ENCODE measurements around the gene BIK.
"Not testable (repeated sequence)": the region's sequence is repeated elsewhere in the genome, so short reads cannot be mapped to it uniquely, and the experiment has no call there.

Gene BIK

GRCh38 chr22:43110444-43110926, at the start of gene BIK:
Gene BIK (plus strand): TSS chr22:43110750. CDS start chr22:43124023, 13,273 bp downstream.
- DNase-seq: peak; percentile 57

GRCh38 chr22:43066134-43066533, 44.4 kb upstream of the BIK start:
- no peak for DNase-seq

- DNase-seq: no peak
Observed at GRCh38 chr22:43066844-43067385, 43.6 kb upstream of the BIK start.

- peak; percentile 60 for DNase-seq
Observed at GRCh38 chr22:43077121-43077877, 33.3 kb upstream of the BIK start.

- no peak for DNase-seq
Observed at GRCh38 chr22:43078522-43078921, 32.0 kb upstream of the BIK start.

- DNase-seq: no peak
Observed at GRCh38 chr22:43079742-43080141, 30.8 kb upstream of the BIK start.

- peak; percentile 46 for DNase-seq
Observed at GRCh38 chr22:43080616-43081015, 29.9 kb upstream of the BIK start.

GRCh38 chr22:43081968-43082367, 28.6 kb upstream of the BIK start:
- DNase-seq: no peak

GRCh38 chr22:43085658-43086606, 24.6 kb upstream of the BIK start:
- DNase-seq: no peak

GRCh38 chr22:43088627-43088983, 21.9 kb upstream of the BIK start:
- DNase-seq: no peak

- DNase-seq: peak; percentile 92
Observed at GRCh38 chr22:43088984-43089717, 21.4 kb upstream of the BIK start, which contains the start of gene TTLL1. Gene TTLL1 (minus strand): TSS chr22:43089391. CDS start chr22:43075586, 13,805 bp downstream.

GRCh38 chr22:43090130-43090789, 20.3 kb upstream of the BIK start:
- peak; percentile 72 for DNase-seq

GRCh38 chr22:43092085-43092484, 18.5 kb upstream of the BIK start:
- DNase-seq: no peak

GRCh38 chr22:43094085-43094484, 16.5 kb upstream of the BIK start:
- no peak for DNase-seq

GRCh38 chr22:43094551-43094950, 16.0 kb upstream of the BIK start:
- DNase-seq: no peak

GRCh38 chr22:43096420-43096819, 14.1 kb upstream of the BIK start:
- no peak for DNase-seq

- DNase-seq: no peak
Observed at GRCh38 chr22:43098356-43098755, 12.2 kb upstream of the BIK start.

- no peak for DNase-seq
Observed at GRCh38 chr22:43099095-43099494, 11.5 kb upstream of the BIK start.

- DNase-seq: no peak
Observed at GRCh38 chr22:43100225-43100624, 10.3 kb upstream of the BIK start.

GRCh38 chr22:43101306-43101705, 9.2 kb upstream of the BIK start:
- no peak for DNase-seq

- not testable (repeated sequence) for DNase-seq
Observed at GRCh38 chr22:43104056-43104625, 6.4 kb upstream of the BIK start.

GRCh38 chr22:43104950-43105349, 5.6 kb upstream of the BIK start:
- DNase-seq: not testable (repeated sequence)

Measured in NCI-H2171 (cell line).